NB4 (cell line): ENCODE data around the gene COX6B2.

Experiments used
- CTCF ChIP-seq: IDR thresholded peaks from one replicate; pipeline ENCODE4 v1.5.1; 2012; ENCODE audit warnings: low read depth, low read length
- POLR2A ChIP-seq: IDR thresholded peaks from 2 replicates; pipeline ENCODE4 v1.6.1; 2011; ENCODE audit warnings: mild to moderate bottlenecking; ENCODE audit not compliant: insufficient read length; ENCODE audit errors: extremely low read depth

GRCh38 chr19:55348317-55349034 is 6.0 kb downstream of the COX6B2 start:
- no peak for TF ChIP-seq CTCF
- TF ChIP-seq POLR2A = no peak
